SJSA1 (cell line): ENCODE data around the gene DBF4B. TPM values are rescaled to one million over a fixed set of nuclear protein-coding genes. Genes with fewer than 3 reads are reported as not detected.
"Not testable (repeated sequence)": the region's sequence is repeated elsewhere in the genome, so short reads cannot be mapped to it uniquely, and the experiment has no call there.

Experiments used
- DNase-seq, 2 experiments: peaks; one replicate each; pipeline ENCODE4 v3.0.0-alpha.2; 2015 to 2020; ENCODE audit warnings: low spot score in 2 of 2, low read depth in 1 of 2
- H3K27ac ChIP-seq: fragments of 250-450 bp; sonication (Bioruptor Pico); 2 replicates; pipeline ENCODE4 v1.5.1; 2020; ENCODE audit warnings: mild to moderate bottlenecking, moderate library complexity
- H3K27me3 ChIP-seq: fragments of 250-450 bp; sonication (Bioruptor Pico); replicated peaks from 2 replicates; pipeline ENCODE4 v1.5.1; 2020; ENCODE audit warnings: mild to moderate bottlenecking, moderate library complexity
- H3K36me3 ChIP-seq: fragments of 250-450 bp; sonication (Bioruptor Pico); 2 replicates; pipeline ENCODE4 v1.5.1; 2020; ENCODE audit warnings: mild to moderate bottlenecking
- H3K4me1 ChIP-seq: fragments of 250-450 bp; sonication (Bioruptor Pico); replicated peaks from 2 replicates; pipeline ENCODE4 v1.6.1; 2021; ENCODE audit warnings: mild to moderate bottlenecking
- H3K4me3 ChIP-seq: fragments of 250-450 bp; sonication (Bioruptor Pico); 2 replicates; pipeline ENCODE4 v1.5.1; 2020; ENCODE audit warnings: mild to moderate bottlenecking
- H3K9me3 ChIP-seq: fragments of 250-450 bp; sonication (Bioruptor Pico); replicated peaks from 2 replicates; pipeline ENCODE4 v1.5.1; 2020; ENCODE audit warnings: mild to moderate bottlenecking
- total RNA-seq: library from RNA; depleted of rRNA; stranded (reverse); fragments of >200 nt; shearing (Covaris generic); gene quantifications from 2 replicates; pipeline ENCODE4 v1.2.3, GENCODE V29; 2014

DBF4B gene
- total RNA-seq, 1 experiment from 2014 or later: 21.0 TPM

GRCh38 chr17:44689477-44690217, 18.8 kb upstream of the DBF4B start, which contains the start of gene CCDC43:
Gene CCDC43, minus strand, starts transcription at chr17:44689776. Its CDS starts 23 bp downstream, at chr17:44689753.
- H3K27ac ChIP-seq: peak within 1 kb of the TSS; percentile 25; the same call in 1 of the 2 replicates
- H3K4me3 ChIP-seq: peak within 1 kb of the TSS; percentile 68
- H3K36me3 ChIP-seq: peaks cover 16% of the 10 kb centered on the region
- H3K27me3 ChIP-seq: no peaks in the 10 kb centered on the region
- peaks cover 15% of the 10 kb centered on the region for H3K4me1 ChIP-seq
- peak; percentile 93 to 94 for DNase-seq
- no peaks in the 10 kb centered on the region for H3K9me3 ChIP-seq

- DNase-seq, H3K9me3 ChIP-seq, H3K4me3 ChIP-seq, H3K27me3 ChIP-seq, H3K27ac ChIP-seq: not testable (repeated sequence)
- Histone ChIP-seq H3K4me1 (peaks cover 15% of the 10 kb centered on the region), H3K36me3 (peaks cover 11% of the 10 kb centered on the region)
These were observed 17.6 kb upstream of the DBF4B start for GRCh38 chr17:44690746-44691306.

GRCh38 chr17:44693609-44694008, 14.9 kb upstream of the DBF4B start:
- Histone ChIP-seq H3K36me3 (peaks cover 4% of the 10 kb centered on the region), H3K27me3 (no peaks in the 10 kb centered on the region), H3K4me3 (no peak overlapping the region), H3K27ac (no peak overlapping the region), H3K4me1 (peaks cover 12% of the 10 kb centered on the region), H3K9me3 (no peaks in the 10 kb centered on the region)
- DNase-seq: no peak

- not testable (repeated sequence) for H3K36me3 ChIP-seq, H3K9me3 ChIP-seq, H3K27ac ChIP-seq, H3K27me3 ChIP-seq, H3K4me3 ChIP-seq, H3K4me1 ChIP-seq
- peak in 1 of 2 experiments; percentile 17 for DNase-seq
These were observed 8.2 kb upstream of the DBF4B start for GRCh38 chr17:44700288-44700687.

GRCh38 chr17:44707755-44708400, 587 bp upstream of the DBF4B start:
- peak overlapping the region; percentile 64 for H3K4me3 ChIP-seq
- H3K9me3 ChIP-seq: no peaks in the 10 kb centered on the region
- H3K27me3 ChIP-seq: no peaks in the 10 kb centered on the region
- peak overlapping the region; percentile 75 for H3K27ac ChIP-seq
- H3K4me1 ChIP-seq: peaks cover 10% of the 10 kb centered on the region
- peaks cover 12% of the 10 kb centered on the region for H3K36me3 ChIP-seq
- no peak for DNase-seq

- no peak for DNase-seq
- no peak overlapping the region for H3K4me3 ChIP-seq
- H3K27me3 ChIP-seq: no peaks in the 10 kb centered on the region
These were observed 11.0 kb downstream of the DBF4B start for GRCh38 chr17:44719444-44719843.

GRCh38 chr17:44722254-44722653, 13.8 kb downstream of the DBF4B start:
- Histone ChIP-seq H3K4me1 (no peaks in the 10 kb centered on the region), H3K4me3 (no peak overlapping the region), H3K9me3 (no peaks in the 10 kb centered on the region), H3K27ac (no peak overlapping the region), H3K27me3 (no peaks in the 10 kb centered on the region), H3K36me3 (peaks cover 85% of the 10 kb centered on the region)
- no peak for DNase-seq

More at GRCh38 chr17:44719444-44719843, 11.0 kb downstream of the DBF4B start:
- Histone ChIP-seq H3K27ac (no peak overlapping the region), H3K36me3 (peaks cover 73% of the 10 kb centered on the region), H3K9me3 (no peaks in the 10 kb centered on the region), H3K4me1 (no peaks in the 10 kb centered on the region)

GRCh38 chr17:44726121-44726520, 17.7 kb downstream of the DBF4B start:
- not testable (repeated sequence) for H3K4me3 ChIP-seq, H3K27ac ChIP-seq
- peaks cover 94% of the 10 kb centered on the region for H3K36me3 ChIP-seq

GRCh38 chr17:44733753-44734152, 25.3 kb downstream of the DBF4B start:
- Histone ChIP-seq H3K4me3 (no peak overlapping the region), H3K4me1 (no peaks in the 10 kb centered on the region), H3K9me3 (no peaks in the 10 kb centered on the region), H3K27me3 (no peaks in the 10 kb centered on the region), H3K27ac (no peak overlapping the region), H3K36me3 (peaks cover 85% of the 10 kb centered on the region)
- DNase-seq: no peak

More at GRCh38 chr17:44726121-44726520, 17.7 kb downstream of the DBF4B start:
- not testable (repeated sequence) for DNase-seq, H3K4me1 ChIP-seq, H3K27me3 ChIP-seq, H3K9me3 ChIP-seq

- Histone ChIP-seq H3K9me3 (no peaks in the 10 kb centered on the region), H3K27ac (no peak overlapping the region), H3K4me3 (no peak overlapping the region), H3K36me3 (peaks cover 85% of the 10 kb centered on the region), H3K27me3 (no peaks in the 10 kb centered on the region), H3K4me1 (no peaks in the 10 kb centered on the region)
- no peak for DNase-seq
These were observed 25.8 kb downstream of the DBF4B start for GRCh38 chr17:44734272-44734671.

- no peak overlapping the region for H3K27ac ChIP-seq
- H3K27me3 ChIP-seq: no peaks in the 10 kb centered on the region
- H3K4me1 ChIP-seq: no peaks in the 10 kb centered on the region
- DNase-seq: no peak
- H3K36me3 ChIP-seq: peaks cover 83% of the 10 kb centered on the region
- H3K4me3 ChIP-seq: no peak overlapping the region
- no peaks in the 10 kb centered on the region for H3K9me3 ChIP-seq
These were observed 28.2 kb downstream of the DBF4B start for GRCh38 chr17:44736551-44737240.

- no peak overlapping the region for H3K27ac ChIP-seq
- peaks cover 79% of the 10 kb centered on the region for H3K36me3 ChIP-seq
- no peak overlapping the region for H3K4me3 ChIP-seq
- H3K27me3 ChIP-seq: no peaks in the 10 kb centered on the region
- no peaks in the 10 kb centered on the region for H3K4me1 ChIP-seq
- DNase-seq: no peak
- no peaks in the 10 kb centered on the region for H3K9me3 ChIP-seq
These were observed 29.9 kb downstream of the DBF4B start for GRCh38 chr17:44738214-44738906.

- Histone ChIP-seq H3K4me3 (no peak overlapping the region), H3K36me3 (peaks cover 73% of the 10 kb centered on the region), H3K9me3 (no peaks in the 10 kb centered on the region), H3K27me3 (no peaks in the 10 kb centered on the region), H3K27ac (no peak overlapping the region), H3K4me1 (no peaks in the 10 kb centered on the region)
- DNase-seq: no peak
These were observed 32.9 kb downstream of the DBF4B start for GRCh38 chr17:44741316-44741715.
